Stomach (tissue), 9 donors: ENCODE results near the gene POLE4. TPM values are rescaled to one million over a fixed set of nuclear protein-coding genes. Genes with fewer than 3 reads are reported as not detected.

ENCODE experiments used
- DNase-seq, 2 donors: peaks; one replicate each; pipeline versions ENCODE4 v3.0.0 to v3.0.0-alpha.2; 2013 to 2019
- H3K27ac ChIP-seq, 5 donors: fragments of 200-600 bp in 4 of 5; sonication (generic) in 4 of 5; one replicate each; pipeline ENCODE4 v1.5.1; 2013 to 2019; ENCODE audit warnings: mild to moderate bottlenecking in 1 of 5, moderate library complexity in 1 of 5
- H3K27me3 ChIP-seq, 3 donors: fragments of 200-600 bp; sonication (generic); one replicate each; pipeline ENCODE4 v1.5.1; 2017 to 2019; ENCODE audit warnings: mixed run types in 1 of 3
- H3K36me3 ChIP-seq, 4 donors: fragments of 200-600 bp; sonication (generic); 1 replicate in 3 of 4; 2 replicates in 1 of 4; pipeline ENCODE4 v1.5.1; 2016 to 2019
- H3K4me1 ChIP-seq, 4 donors: fragments of 200-600 bp; sonication (generic); one replicate each; pipeline ENCODE4 v1.5.1; 2016 to 2019
- H3K4me3 ChIP-seq, 4 donors: fragments of 200-600 bp; sonication (generic) in 3 of 4; one replicate each; pipeline ENCODE4 v1.5.1; 2016 to 2019; ENCODE audit warnings: mild to moderate bottlenecking in 1 of 4
- H3K9me3 ChIP-seq, 4 donors: fragments of 200-600 bp; sonication (generic); one replicate each; pipeline ENCODE4 v1.5.1; 2016 to 2019
- CTCF ChIP-seq, 7 experiments: fragments of 450-650 bp in 4 of 7; fragments of 200-600 bp in 3 of 7; sonication (generic) in 3 of 7; IDR thresholded peaks; one replicate each; pipeline ENCODE4 v1.5.1; 2016 to 2019; ENCODE audit warnings: antibody characterized with exemption in 7 of 7, control low read depth in 2 of 7, mild to moderate bottlenecking in 1 of 7
- EP300 ChIP-seq: sonication (generic); formaldehyde crosslinking; IDR thresholded peaks from one replicate; pipeline ENCODE4 v1.6.1; 2017; ENCODE audit warnings: antibody characterized with exemption
- POLR2A ChIP-seq, 4 donors: fragments of 450-650 bp; IDR thresholded peaks; one replicate each; pipeline ENCODE4 v1.6.1; 2016; ENCODE audit warnings: antibody characterized with exemption in 4 of 4, control low read depth in 2 of 4, mild to moderate bottlenecking in 1 of 4, moderate library complexity in 1 of 4
- POLR2AphosphoS5 ChIP-seq, 3 donors: sonication (generic); formaldehyde crosslinking; IDR thresholded peaks; one replicate each; pipeline ENCODE4 v1.6.1; 2016; ENCODE audit warnings: antibody characterized with exemption in 3 of 3
- WGBS, 5 donors: extraction: QIAGEN DNeasy Blood & Tissue Kit in 3 of 5; methylation state at CpG; one replicate each; pipeline versions ENCODE4 v1.1.5 to v1.1.7; 2013 to 2018; 5-methylcytosine and 5-hydroxymethylcytosine counted together
- intact Hi-C: fragments of 100-400 bp; cut with DNase I; formaldehyde crosslinking; loops from one replicate; pipeline ENCODE4 v1.15.1; 2023; ENCODE audit warnings: low total_unique reads
- polyA plus RNA-seq, 3 donors: library from polyadenylated mRNA; stranded (reverse); fragments of 200-250 nt; gene quantifications; one replicate each; pipeline ENCODE4 v1.2.3, GENCODE V29; 2013
- total RNA-seq, 5 donors: library from RNA; depleted of rRNA; stranded (reverse); fragments of >200 nt; gene quantifications; one replicate each; pipeline versions ENCODE4 v1.1.0 to v1.2.3, GENCODE V29; 2014 to 2016
- donor health status: healthy with polysubstance abuse.
- donor health status: Bipolar disorder and iron deficiency.
- donor health status: healthy.

POLE4 gene
- total and polyA plus RNA-seq, 8 donors: 6.7 to 112 (median 39.4) TPM

DNA sequence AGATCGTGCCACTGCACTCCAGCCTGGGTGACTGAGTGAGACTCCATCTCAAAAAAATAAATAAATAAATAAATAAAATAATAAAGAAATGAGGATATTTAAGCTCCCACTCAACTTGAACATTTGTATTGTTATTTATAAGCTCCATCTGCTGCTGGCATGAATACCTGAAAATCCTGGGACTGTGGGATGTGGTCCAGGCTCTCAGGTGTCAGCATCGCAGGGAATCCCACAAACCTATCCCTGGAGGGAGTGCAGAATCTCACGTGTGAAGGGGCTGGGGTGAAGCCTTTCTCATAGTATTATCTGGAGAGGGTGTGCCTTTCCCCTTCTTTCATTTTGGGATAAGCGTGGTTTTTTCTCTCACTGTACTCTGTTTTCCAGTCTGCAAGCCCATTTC, 47.4 kb upstream of the POLE4 start:
- peaks cover 0 to 52% (median 0%) of the 10 kb centered on the region in 3 donors for H3K27me3 ChIP-seq
- intact Hi-C loops: no loop called here
- H3K4me1 ChIP-seq: peaks cover 0 to 8% (median 5%) of the 10 kb centered on the region in 4 donors
- DNase-seq: no peak
- no peak overlapping the region for H3K4me3 ChIP-seq
- no peaks in the 10 kb centered on the region for H3K9me3 ChIP-seq
- H3K27ac ChIP-seq: no peak overlapping the region
- no peaks in the 10 kb centered on the region for H3K36me3 ChIP-seq
- no peak for TF ChIP-seq CTCF (IDR thresholded peaks at IDR 0.05)
- 57 to 66% (median 60%) methylated on average over 4 of the region's 4 CpGs for WGBS, 5 donors

GRCh38 chr2:74915743-74916142, 42.7 kb upstream of the POLE4 start:
- Histone ChIP-seq H3K27ac (no peak overlapping the region), H3K4me3 (no peak overlapping the region), H3K27me3 (peaks cover 0 to 71% (median 9%) of the 10 kb centered on the region in 3 donors), H3K36me3 (no peaks in the 10 kb centered on the region), H3K9me3 (no peaks in the 10 kb centered on the region), H3K4me1 (peaks cover 0 to 9% (median 8%) of the 10 kb centered on the region in 4 donors)
- WGBS, 5 donors: 68 to 86% (median 80%) methylated on average over 3 to 4 of the region's 4 CpGs
- TF ChIP-seq CTCF (IDR thresholded peaks at IDR 0.05): no peak
- TF ChIP-seq EP300: no peak
- no peak for TF ChIP-seq POLR2A (IDR thresholded peaks at IDR 0.05)
- no peak for TF ChIP-seq POLR2AphosphoS5 (IDR thresholded peaks at IDR 0.05)
- no peak for DNase-seq
- intact Hi-C loops: no loop called here

DNA sequence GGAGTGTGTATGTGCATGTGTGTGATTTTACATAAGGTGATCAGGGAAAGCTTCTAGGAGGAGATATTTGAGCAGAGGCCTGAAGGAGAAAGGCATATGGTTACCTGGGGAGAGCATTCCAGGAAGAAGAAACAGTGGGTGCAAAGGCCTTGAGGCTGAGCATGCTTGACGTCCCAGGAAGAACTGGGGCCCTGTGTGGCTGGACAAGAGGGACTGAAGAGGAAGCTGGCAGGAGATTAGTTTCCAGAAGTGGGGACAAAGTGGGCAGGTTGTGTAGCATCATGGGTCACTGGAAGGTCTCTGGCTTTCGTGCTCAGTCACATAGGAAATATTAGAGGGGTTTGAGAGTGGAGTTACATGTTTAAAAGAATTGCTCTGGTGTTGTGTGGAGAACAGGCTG, 42.0 kb upstream of the POLE4 start:
- 61 to 82% (median 69%) methylated on average over 2 of the region's 2 CpGs for WGBS, 5 donors
- no peak overlapping the region for H3K27ac ChIP-seq
- peaks cover 0 to 71% (median 9%) of the 10 kb centered on the region in 3 donors for H3K27me3 ChIP-seq
- no peaks in the 10 kb centered on the region for H3K9me3 ChIP-seq
- TF ChIP-seq EP300 (no peak), POLR2AphosphoS5 (IDR thresholded peaks at IDR 0.05) (no peak), CTCF (IDR thresholded peaks at IDR 0.05) (no peak), POLR2A (IDR thresholded peaks at IDR 0.05) (no peak)
- H3K36me3 ChIP-seq: no peaks in the 10 kb centered on the region
- H3K4me3 ChIP-seq: no peak overlapping the region
- peaks cover 0 to 9% (median 8%) of the 10 kb centered on the region in 4 donors for H3K4me1 ChIP-seq
- DNase-seq: no peak
- intact Hi-C loops: no loop called here

GRCh38 chr2:74917702-74918619, 40.5 kb upstream of the POLE4 start:
- no peak for TF ChIP-seq EP300
- TF ChIP-seq POLR2AphosphoS5 (IDR thresholded peaks at IDR 0.05): no peak
- no peak for TF ChIP-seq CTCF (IDR thresholded peaks at IDR 0.05)
- no peak for TF ChIP-seq POLR2A (IDR thresholded peaks at IDR 0.05)
- Histone ChIP-seq H3K27ac (no peak overlapping the region), H3K9me3 (no peaks in the 10 kb centered on the region), H3K27me3 (peaks cover 0 to 58% (median 9%) of the 10 kb centered on the region in 3 donors), H3K4me3 (no peak overlapping the region), H3K36me3 (no peaks in the 10 kb centered on the region), H3K4me1 (peaks cover 0 to 9% (median 8%) of the 10 kb centered on the region in 4 donors)
- 77 to 86% (median 82%) methylated on average over 20 of the region's 20 CpGs for WGBS, 5 donors
- intact Hi-C loops: no loop called here
- DNase-seq: no peak
